HG02798 (cell line): Measurements from ENCODE around the gene LEMD1.

Experiments used
- ATAC-seq: cut with Tn5 transposase; IDR thresholded peaks from one replicate; pipeline ENCODE4 v1.9.1; 2021; ENCODE audit warnings: mild to moderate bottlenecking; ENCODE audit not compliant: unreplicated experiment, poor library complexity

LEMD1 gene

GRCh38 chr1:205359771-205360565 is 61.9 kb downstream of the LEMD1 start:
- ATAC-seq, result no peak

GRCh38 chr1:205358579-205358978 is 63.3 kb downstream of the LEMD1 start:
- no peak for ATAC-seq

GRCh38 chr1:205357567-205357966 is 64.3 kb downstream of the LEMD1 start:
- no peak for ATAC-seq

GRCh38 chr1:205356440-205357139 is 65.3 kb downstream of the LEMD1 start, which contains the start of gene KLHDC8A:
TSS of gene KLHDC8A (minus strand) at chr1:205356922. CDS start at chr1:205343604, 13,318 bp downstream.
- no peak for ATAC-seq

GRCh38 chr1:205355075-205355453 is 66.8 kb downstream of the LEMD1 start:
- no peak for ATAC-seq

- no peak for ATAC-seq
These were observed 67.4 kb downstream of the LEMD1 start for GRCh38 chr1:205354259-205355074.

GRCh38 chr1:205353612-205354011 is 68.2 kb downstream of the LEMD1 start:
- ATAC-seq, result no peak

GRCh38 chr1:205353191-205353590 is 68.7 kb downstream of the LEMD1 start:
- ATAC-seq, result no peak

GRCh38 chr1:205351984-205352713 is 69.7 kb downstream of the LEMD1 start:
- ATAC-seq, result no peak

GRCh38 chr1:205350691-205351141 is 71.1 kb downstream of the LEMD1 start:
- no peak for ATAC-seq

GRCh38 chr1:205350124-205350523 is 71.7 kb downstream of the LEMD1 start:
- ATAC-seq, result no peak

GRCh38 chr1:205348554-205349487 is 73.0 kb downstream of the LEMD1 start:
- ATAC-seq, result no peak

- ATAC-seq, result no peak
These were observed 74.8 kb downstream of the LEMD1 start for GRCh38 chr1:205346956-205347574.

- ATAC-seq, result no peak
These were observed 76.1 kb downstream of the LEMD1 start for GRCh38 chr1:205345761-205346160.

GRCh38 chr1:205344066-205344928 is 77.6 kb downstream of the LEMD1 start:
- no peak for ATAC-seq

GRCh38 chr1:205343431-205344065 is 78.3 kb downstream of the LEMD1 start:
- no peak for ATAC-seq

GRCh38 chr1:205342986-205343385 is 78.9 kb downstream of the LEMD1 start:
- ATAC-seq, result no peak
